Mucosa of descending colon (tissue), 3 donors: ENCODE results near the gene ANO4. TPM values are rescaled to one million over a fixed set of nuclear protein-coding genes. Genes with fewer than 3 reads are reported as not detected.

ENCODE experiments used
- ATAC-seq: fragments of 200-7000 bp; cut with Tn5 transposase; one replicate; pipeline ENCODE4 v1.9.1; 2020; ENCODE audit warnings: mild to moderate bottlenecking, moderate library complexity
- DNase-seq, 3 donors: peaks; one replicate each; pipeline ENCODE4 v3.0.0-alpha.2; 2020
- H3K36me3 ChIP-seq: fragments of 200-600 bp; one replicate; pipeline ENCODE4 v1.8.0; 2021; ENCODE audit warnings: low read depth, mild to moderate bottlenecking
- H3K4me1 ChIP-seq: fragments of 200-600 bp; one replicate; pipeline ENCODE4 v1.8.0; 2021; ENCODE audit warnings: low read depth, mild to moderate bottlenecking
- H3K4me3 ChIP-seq: fragments of 200-600 bp; one replicate; pipeline ENCODE4 v1.8.0; 2021; ENCODE audit warnings: mild to moderate bottlenecking
- H3K9me3 ChIP-seq: fragments of 200-600 bp; one replicate; pipeline ENCODE4 v1.8.0; 2021; ENCODE audit warnings: mild to moderate bottlenecking
- intact Hi-C, 2 donors: fragments of 100-400 bp; cut with DNase I in 1 of 2; cut with micrococcal nuclease in 1 of 2; formaldehyde crosslinking; loops; one replicate each; pipeline versions ENCODE4 v1.11.0 to v1.11.1; 2022; cut with DNase I, micrococcal nuclease
- total RNA-seq, 3 donors: library from RNA; stranded (reverse); fragmentation: NEBNext Ultra II Directional in 2 of 3; extraction: Animal tissue kit (Norgen Biotek cat#: 25700) in 2 of 3; gene quantifications; one replicate each; pipeline versions ENCODE4 v1.2.1 to v1.2.4, GENCODE V29; 2021 to 2023
- TF ChIP-seq, protein P1 (sequence below): fragments of 200-600 bp; IDR thresholded peaks from one replicate; pipeline ENCODE4 v1.8.0; 2022; ENCODE audit warnings: antibody characterized with exemption, mild to moderate bottlenecking
- donor health status: DM: no; HTN: no; CAD: no; lungs with moderate emphysema.
- donor health status: DM: no; HTN: no; CAD: no.
- donor health status: DM: no; HTN: yes; CAD: no.

ANO4 gene
- total RNA-seq, 3 donors from 2014 or later, result 0.13 to 1.9 (median 0.14) TPM

DNA sequence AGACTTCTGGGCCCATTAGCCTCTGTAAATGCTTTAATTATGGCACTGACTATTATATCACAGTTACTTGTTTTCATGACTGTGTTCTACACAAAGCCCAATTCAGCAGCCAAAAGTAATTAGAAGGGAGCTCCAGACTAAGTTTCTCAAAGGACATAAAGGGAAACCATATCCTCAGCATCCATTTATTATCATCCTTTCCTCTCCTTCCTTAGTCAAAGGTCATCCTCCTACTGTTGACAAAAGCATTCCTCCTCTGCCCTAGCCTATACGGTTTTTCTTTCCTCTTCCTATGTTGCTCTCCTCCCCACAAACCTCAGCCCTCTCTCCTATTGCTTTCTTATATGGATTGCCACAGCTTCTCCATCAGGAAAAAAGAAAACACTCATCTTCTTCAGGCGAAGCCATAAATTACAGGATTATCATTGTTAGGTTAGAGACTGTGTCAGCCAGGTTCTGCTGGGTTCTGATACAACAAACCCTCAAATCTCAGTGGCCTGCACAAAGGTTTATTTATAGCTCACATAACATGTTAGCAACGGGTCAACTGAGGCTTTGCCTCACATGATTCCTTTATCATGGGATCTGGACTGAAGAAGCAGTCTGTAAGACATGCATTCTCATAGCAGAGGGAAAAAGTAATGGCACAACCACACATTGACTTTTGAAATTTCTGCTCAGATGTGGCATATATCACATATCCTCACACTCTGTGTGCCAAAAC lies 208.3 kb downstream of the ANO4 start:
- H3K4me1 ChIP-seq, result no peaks in the 10 kb centered on the region
- ATAC-seq, result no peak
- H3K9me3 ChIP-seq, result no peaks in the 10 kb centered on the region
- TF ChIP-seq, protein P1, sequence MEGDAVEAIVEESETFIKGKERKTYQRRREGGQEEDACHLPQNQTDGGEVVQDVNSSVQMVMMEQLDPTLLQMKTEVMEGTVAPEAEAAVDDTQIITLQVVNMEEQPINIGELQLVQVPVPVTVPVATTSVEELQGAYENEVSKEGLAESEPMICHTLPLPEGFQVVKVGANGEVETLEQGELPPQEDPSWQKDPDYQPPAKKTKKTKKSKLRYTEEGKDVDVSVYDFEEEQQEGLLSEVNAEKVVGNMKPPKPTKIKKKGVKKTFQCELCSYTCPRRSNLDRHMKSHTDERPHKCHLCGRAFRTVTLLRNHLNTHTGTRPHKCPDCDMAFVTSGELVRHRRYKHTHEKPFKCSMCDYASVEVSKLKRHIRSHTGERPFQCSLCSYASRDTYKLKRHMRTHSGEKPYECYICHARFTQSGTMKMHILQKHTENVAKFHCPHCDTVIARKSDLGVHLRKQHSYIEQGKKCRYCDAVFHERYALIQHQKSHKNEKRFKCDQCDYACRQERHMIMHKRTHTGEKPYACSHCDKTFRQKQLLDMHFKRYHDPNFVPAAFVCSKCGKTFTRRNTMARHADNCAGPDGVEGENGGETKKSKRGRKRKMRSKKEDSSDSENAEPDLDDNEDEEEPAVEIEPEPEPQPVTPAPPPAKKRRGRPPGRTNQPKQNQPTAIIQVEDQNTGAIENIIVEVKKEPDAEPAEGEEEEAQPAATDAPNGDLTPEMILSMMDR, result no peak
- no peak overlapping the region for H3K4me3 ChIP-seq
- no peak for DNase-seq
- H3K36me3 ChIP-seq, result no peaks in the 10 kb centered on the region
- intact Hi-C loops, result no loop called here

DNA sequence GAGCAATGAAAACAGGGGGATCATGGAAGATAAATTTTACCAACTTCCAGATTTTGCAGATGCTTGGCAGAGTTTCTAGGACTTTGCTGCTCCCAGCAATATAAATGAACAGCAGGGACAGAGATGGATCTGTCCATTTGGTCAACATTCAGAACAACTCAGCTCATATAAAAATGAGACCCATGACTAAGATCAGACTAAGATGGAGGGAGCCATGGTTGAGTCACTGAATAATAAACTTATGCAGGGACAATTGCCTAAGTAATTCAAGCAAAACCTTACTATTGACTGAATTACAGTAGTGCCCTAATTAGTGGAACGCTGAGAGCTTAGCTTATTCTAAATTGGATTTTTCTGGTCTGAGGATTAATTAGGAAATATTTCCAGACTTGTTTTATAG lies 210.3 kb downstream of the ANO4 start:
- intact Hi-C loops, result no loop called here
- Histone ChIP-seq H3K9me3 (peaks cover 11% of the 10 kb centered on the region), H3K4me3 (no peak overlapping the region), H3K4me1 (no peaks in the 10 kb centered on the region), H3K36me3 (no peaks in the 10 kb centered on the region)
- TF ChIP-seq, protein P1, result no peak
- DNase-seq, result no peak
- no peak for ATAC-seq

DNA sequence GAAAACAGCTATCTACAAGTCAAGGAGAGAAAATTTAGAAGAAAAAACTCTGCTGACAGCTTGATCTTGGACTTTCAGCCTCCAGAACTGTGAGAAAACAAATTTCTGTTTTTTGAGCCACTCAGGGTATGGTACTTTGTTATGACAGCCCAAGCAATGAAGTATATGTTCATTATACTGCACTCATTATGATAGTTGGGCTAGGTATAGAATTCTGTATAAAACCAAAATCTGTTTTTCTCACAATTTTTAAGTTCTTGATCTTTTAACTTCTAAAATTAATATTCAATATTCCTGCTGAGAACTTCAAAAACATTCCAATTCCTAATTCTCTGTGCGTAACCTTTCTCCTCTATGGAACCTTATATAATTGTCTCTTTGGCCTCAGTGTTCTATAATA lies 214.7 kb downstream of the ANO4 start:
- intact Hi-C loops, result no loop called here
- Histone ChIP-seq H3K9me3 (peaks cover 11% of the 10 kb centered on the region), H3K36me3 (no peaks in the 10 kb centered on the region), H3K4me1 (no peaks in the 10 kb centered on the region), H3K4me3 (no peak overlapping the region)
- no peak for ATAC-seq
- no peak for DNase-seq
- TF ChIP-seq, protein P1, result no peak

DNA sequence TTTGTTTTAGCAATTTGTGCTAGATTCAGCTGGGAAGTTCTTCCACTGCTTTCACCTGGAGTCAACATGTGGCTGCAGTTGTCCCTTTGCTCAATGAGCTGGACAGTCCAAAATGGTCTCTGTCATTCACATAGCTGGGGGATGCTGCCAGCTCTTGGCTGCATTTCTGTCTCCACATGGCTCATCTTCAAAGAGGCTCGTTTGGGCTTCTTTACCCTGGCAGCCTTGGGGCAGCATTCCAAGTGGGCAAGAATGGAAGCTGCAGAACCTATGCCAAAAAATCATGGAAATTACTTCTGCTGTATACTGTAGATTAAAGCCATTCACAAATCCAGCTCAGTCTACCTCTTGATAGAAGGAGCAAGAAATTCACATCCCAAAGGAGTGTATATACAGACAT lies 216.3 kb downstream of the ANO4 start:
- TF ChIP-seq, protein P1, result no peak
- no peak overlapping the region for H3K4me3 ChIP-seq
- no peaks in the 10 kb centered on the region for H3K4me1 ChIP-seq
- peaks cover 11% of the 10 kb centered on the region for H3K9me3 ChIP-seq
- ATAC-seq (no peak), DNase-seq (no peak)
- intact Hi-C loops, result no loop called here
- no peaks in the 10 kb centered on the region for H3K36me3 ChIP-seq

DNA sequence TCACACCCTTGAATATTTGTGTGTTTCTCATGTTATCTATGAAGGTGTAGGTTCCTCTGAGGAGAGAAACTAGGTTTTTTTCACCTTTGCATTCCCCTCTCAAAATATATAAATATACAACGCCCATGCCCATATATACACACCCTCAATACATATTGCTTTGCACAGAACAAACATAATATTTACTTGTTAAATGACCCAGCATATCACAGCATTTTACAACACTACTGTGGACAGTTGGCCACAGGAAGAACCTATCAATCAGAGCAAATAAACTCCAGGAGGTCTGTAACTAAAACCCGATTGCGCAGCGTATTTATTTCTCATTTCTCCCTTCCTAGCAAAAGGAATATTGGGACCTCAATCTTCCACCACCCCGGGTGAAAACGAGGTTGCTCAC lies 219.4 kb downstream of the ANO4 start:
- H3K36me3 ChIP-seq, result no peaks in the 10 kb centered on the region
- H3K4me3 ChIP-seq, result no peak overlapping the region
- peak; percentile 93 for ATAC-seq
- DNase-seq, result peak in 1 of 3 donors; percentile 7
- peaks cover 7% of the 10 kb centered on the region for H3K9me3 ChIP-seq
- H3K4me1 ChIP-seq, result no peaks in the 10 kb centered on the region
- TF ChIP-seq, protein P1, result no peak
- intact Hi-C loops, result no loop called here
